Activated naive CD8-positive, alpha-beta T cell treated with anti-CD3 and anti-CD28 coated beads for 36 hours (primary cell): ENCODE measurements around the gene SLC6A12. TPM values are rescaled to one million over a fixed set of nuclear protein-coding genes. Genes with fewer than 3 reads are reported as not detected.
"Not testable (repeated sequence)": the region's sequence is repeated elsewhere in the genome, so short reads cannot be mapped to it uniquely, and the experiment has no call there.

Experiments used
- DNase-seq: peaks from one replicate; pipeline ENCODE4 v3.0.0; 2021
- H3K27ac Mint-ChIP-seq: one replicate; pipeline ENCODE4 v1.8.0; 2022; ENCODE audit warnings: mild to moderate bottlenecking, moderate library complexity, mixed read lengths
- H3K27me3 Mint-ChIP-seq: one replicate; pipeline ENCODE4 v1.8.0; 2022; ENCODE audit warnings: mild to moderate bottlenecking, mixed read lengths
- H3K36me3 Mint-ChIP-seq: one replicate; pipeline ENCODE4 v1.8.0; 2021; ENCODE audit warnings: mild to moderate bottlenecking, mixed read lengths
- H3K4me1 Mint-ChIP-seq: one replicate; pipeline ENCODE4 v1.8.0; 2021; ENCODE audit warnings: mixed read lengths
- H3K4me3 Mint-ChIP-seq: one replicate; pipeline ENCODE4 v1.8.0; 2022; ENCODE audit warnings: mild to moderate bottlenecking, moderate library complexity, mixed read lengths
- H3K9me3 Mint-ChIP-seq: one replicate; pipeline ENCODE4 v1.8.0; 2022; ENCODE audit warnings: mixed read lengths
- total RNA-seq, 2 experiments: library from RNA; stranded (reverse); gene quantifications; one replicate each; pipeline ENCODE4 v1.2.3, GENCODE V29; 2021

The SLC6A12 gene
- total RNA-seq, 2 experiments from 2014 or later, result not detected

- Mint-ChIP-seq H3K4me1 (no peaks in the 10 kb centered on the region), H3K9me3 (peaks cover 11% of the 10 kb centered on the region), H3K4me3 (no peak overlapping the region), H3K27me3 (no peaks in the 10 kb centered on the region), H3K27ac (no peak overlapping the region), H3K36me3 (peaks cover 4% of the 10 kb centered on the region)
- DNase-seq, result no peak
Measured at GRCh38 chr12:240566-240965, 26.6 kb upstream of the SLC6A12 start.

DNA sequence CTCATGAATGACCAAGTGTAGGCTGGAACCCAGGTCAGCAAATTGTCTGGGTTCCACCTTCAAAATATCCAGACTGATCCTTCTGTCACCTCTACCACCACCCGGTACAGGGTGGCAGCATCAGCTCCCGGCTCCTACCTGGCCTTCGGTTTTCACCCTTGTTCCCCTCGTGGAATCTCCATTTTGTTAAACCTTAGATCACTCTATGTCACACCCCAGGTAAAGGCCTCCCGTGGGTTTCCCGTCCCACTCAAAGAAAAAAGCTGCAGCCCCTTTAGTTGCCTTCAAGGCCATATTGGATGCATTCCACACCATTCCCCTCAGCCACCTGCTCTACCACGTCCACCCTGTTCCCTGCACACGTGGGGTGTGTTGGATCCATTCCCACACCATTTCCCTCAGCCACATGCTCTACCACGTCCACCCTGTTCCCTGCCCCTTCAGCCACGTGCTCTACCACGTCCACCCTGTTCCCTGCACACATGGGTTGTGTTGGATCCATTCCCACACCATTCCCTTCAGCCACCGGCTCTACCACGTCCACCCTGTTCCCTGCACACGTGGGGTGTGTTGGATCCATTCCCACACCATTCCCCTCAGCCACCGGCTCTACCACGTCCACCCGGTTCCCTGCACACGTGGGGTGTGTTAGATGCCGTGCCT, 24.9 kb upstream of the SLC6A12 start:
- Mint-ChIP-seq H3K4me3 (no peak overlapping the region), H3K36me3 (peaks cover 4% of the 10 kb centered on the region), H3K27me3 (no peaks in the 10 kb centered on the region), H3K27ac (no peak overlapping the region), H3K9me3 (peaks cover 16% of the 10 kb centered on the region), H3K4me1 (no peaks in the 10 kb centered on the region)
- no peak for DNase-seq

DNA sequence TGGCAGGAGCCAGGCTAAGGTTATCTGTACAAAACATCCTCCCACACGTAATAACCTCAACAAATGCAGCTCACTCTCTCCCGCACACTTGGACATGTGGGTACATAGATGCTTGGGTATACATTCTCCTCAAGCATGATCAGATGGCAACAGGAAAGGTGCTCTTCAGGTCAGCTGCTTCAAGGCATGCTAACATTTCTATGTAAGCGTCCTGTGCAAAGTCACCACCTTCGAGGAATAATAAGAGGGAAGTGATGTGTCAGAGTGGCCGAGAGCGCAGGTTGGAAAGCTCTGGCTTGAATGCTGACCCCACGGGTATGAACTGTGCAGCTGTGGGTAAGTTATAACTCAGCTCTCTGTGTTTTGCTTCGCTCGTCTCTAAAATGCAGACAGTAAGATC, 24.2 kb upstream of the SLC6A12 start:
- Mint-ChIP-seq H3K27ac (no peak overlapping the region), H3K4me1 (no peaks in the 10 kb centered on the region), H3K4me3 (no peak overlapping the region), H3K27me3 (no peaks in the 10 kb centered on the region), H3K36me3 (peaks cover 4% of the 10 kb centered on the region), H3K9me3 (peaks cover 16% of the 10 kb centered on the region)
- no peak for DNase-seq

DNA sequence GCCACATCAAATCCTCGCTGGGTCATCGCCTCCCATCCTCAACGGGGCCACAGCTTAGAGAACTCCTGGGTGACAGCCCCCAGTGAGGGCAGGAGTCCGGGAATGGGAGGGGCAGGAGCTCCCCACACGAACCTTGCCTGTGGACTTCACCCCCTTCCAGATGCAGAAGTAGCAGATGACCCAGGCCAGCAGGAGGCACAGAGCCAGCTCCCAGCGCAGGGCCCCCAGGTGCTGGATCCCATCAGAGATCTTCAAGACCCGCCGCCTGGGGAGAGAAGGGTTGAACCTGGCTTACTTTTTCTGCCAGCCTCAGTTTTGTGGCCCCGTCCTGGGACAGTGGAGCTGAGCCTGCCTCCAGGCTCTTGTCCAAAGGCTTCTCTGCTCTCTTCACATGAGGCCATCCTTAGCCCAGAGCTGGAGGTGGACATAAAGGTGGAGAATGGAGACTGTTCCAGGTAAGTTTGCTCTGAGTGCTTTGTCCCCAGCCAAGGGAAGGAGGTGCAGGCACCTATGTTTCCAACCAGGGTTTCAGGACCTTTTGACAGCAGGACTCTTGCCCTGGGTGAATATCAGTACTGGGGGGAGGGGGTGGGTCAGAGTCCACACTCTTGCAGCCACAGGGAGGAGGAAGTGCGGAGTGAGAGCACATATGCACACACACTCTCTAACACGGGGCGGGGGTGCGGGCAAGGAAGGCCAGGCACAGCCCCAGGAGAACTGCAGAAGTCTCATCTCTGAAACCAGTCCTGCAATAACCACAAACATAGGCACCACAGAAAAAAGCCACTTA, 23.3 kb upstream of the SLC6A12 start:
- H3K4me3 Mint-ChIP-seq, result no peak overlapping the region
- H3K9me3 Mint-ChIP-seq, result peaks cover 16% of the 10 kb centered on the region
- H3K36me3 Mint-ChIP-seq, result peaks cover 4% of the 10 kb centered on the region
- DNase-seq, result no peak
- H3K27ac Mint-ChIP-seq, result no peak overlapping the region
- H3K4me1 Mint-ChIP-seq, result no peaks in the 10 kb centered on the region
- no peaks in the 10 kb centered on the region for H3K27me3 Mint-ChIP-seq

GRCh38 chr12:236445-236844, 22.5 kb upstream of the SLC6A12 start:
- H3K36me3 Mint-ChIP-seq, result peaks cover 4% of the 10 kb centered on the region

DNA sequence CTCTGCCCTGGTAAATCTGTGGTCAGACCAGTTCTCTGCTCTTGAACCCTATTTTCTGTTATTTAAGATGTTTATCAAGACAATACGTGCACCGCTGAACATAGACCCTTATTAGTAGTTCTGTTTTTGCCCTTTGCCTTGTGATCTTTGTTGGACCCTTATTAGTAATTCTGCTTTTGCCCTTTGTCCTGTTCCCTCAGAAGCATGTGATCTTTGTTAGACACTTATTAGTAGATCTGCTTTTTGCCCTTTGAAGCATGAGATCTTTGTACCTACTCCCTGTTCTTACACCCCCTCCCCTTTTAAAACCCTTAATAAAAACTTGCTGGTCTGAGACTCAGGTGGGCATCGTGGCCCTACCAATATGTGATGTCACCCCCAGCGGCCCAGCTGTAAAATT, 22.0 kb upstream of the SLC6A12 start:
- peaks cover 16% of the 10 kb centered on the region for H3K9me3 Mint-ChIP-seq
- not testable (repeated sequence) for H3K4me1 Mint-ChIP-seq, DNase-seq, H3K27me3 Mint-ChIP-seq, H3K4me3 Mint-ChIP-seq, H3K36me3 Mint-ChIP-seq, H3K27ac Mint-ChIP-seq

More at GRCh38 chr12:236445-236844, 22.5 kb upstream of the SLC6A12 start:
- H3K9me3 Mint-ChIP-seq, result peaks cover 16% of the 10 kb centered on the region
- no peaks in the 10 kb centered on the region for H3K27me3 Mint-ChIP-seq
- H3K4me3 Mint-ChIP-seq, result no peak overlapping the region
- no peak overlapping the region for H3K27ac Mint-ChIP-seq
- no peak for DNase-seq
- H3K4me1 Mint-ChIP-seq, result no peaks in the 10 kb centered on the region

GRCh38 chr12:234891-235415, 21.0 kb upstream of the SLC6A12 start:
- H3K4me3 Mint-ChIP-seq, result no peak overlapping the region
- no peaks in the 10 kb centered on the region for H3K4me1 Mint-ChIP-seq
- no peak for DNase-seq
- no peaks in the 10 kb centered on the region for H3K27me3 Mint-ChIP-seq
- peaks cover 4% of the 10 kb centered on the region for H3K36me3 Mint-ChIP-seq
- H3K9me3 Mint-ChIP-seq, result peaks cover 16% of the 10 kb centered on the region
- no peak overlapping the region for H3K27ac Mint-ChIP-seq

GRCh38 chr12:234019-234418, 20.1 kb upstream of the SLC6A12 start:
- no peak overlapping the region for H3K27ac Mint-ChIP-seq
- DNase-seq, result no peak
- H3K4me1 Mint-ChIP-seq, result no peaks in the 10 kb centered on the region
- no peaks in the 10 kb centered on the region for H3K27me3 Mint-ChIP-seq
- peaks cover 4% of the 10 kb centered on the region for H3K36me3 Mint-ChIP-seq
- H3K4me3 Mint-ChIP-seq, result no peak overlapping the region
- H3K9me3 Mint-ChIP-seq, result peaks cover 16% of the 10 kb centered on the region

DNA sequence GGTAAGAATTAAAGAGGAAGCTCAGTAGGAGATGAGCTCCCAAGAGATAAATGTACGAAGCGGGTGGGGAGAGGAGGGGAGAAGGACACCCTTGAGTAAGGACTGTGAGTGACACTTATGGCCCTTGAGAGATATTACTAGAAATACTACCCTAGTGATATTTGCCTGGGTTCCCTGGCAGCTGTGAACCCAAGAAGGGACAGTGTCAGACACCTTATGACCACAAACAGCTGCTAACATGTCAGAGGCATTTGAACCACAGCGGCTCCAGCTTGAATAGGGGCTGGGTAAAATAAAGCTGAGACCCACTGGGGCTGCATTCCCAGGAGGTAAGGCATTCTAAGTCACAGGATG, 19.6 kb upstream of the SLC6A12 start:
- Mint-ChIP-seq H3K27ac (no peak overlapping the region), H3K27me3 (no peaks in the 10 kb centered on the region), H3K36me3 (peaks cover 4% of the 10 kb centered on the region), H3K4me1 (no peaks in the 10 kb centered on the region), H3K9me3 (peaks cover 16% of the 10 kb centered on the region), H3K4me3 (no peak overlapping the region)
- no peak for DNase-seq

DNA sequence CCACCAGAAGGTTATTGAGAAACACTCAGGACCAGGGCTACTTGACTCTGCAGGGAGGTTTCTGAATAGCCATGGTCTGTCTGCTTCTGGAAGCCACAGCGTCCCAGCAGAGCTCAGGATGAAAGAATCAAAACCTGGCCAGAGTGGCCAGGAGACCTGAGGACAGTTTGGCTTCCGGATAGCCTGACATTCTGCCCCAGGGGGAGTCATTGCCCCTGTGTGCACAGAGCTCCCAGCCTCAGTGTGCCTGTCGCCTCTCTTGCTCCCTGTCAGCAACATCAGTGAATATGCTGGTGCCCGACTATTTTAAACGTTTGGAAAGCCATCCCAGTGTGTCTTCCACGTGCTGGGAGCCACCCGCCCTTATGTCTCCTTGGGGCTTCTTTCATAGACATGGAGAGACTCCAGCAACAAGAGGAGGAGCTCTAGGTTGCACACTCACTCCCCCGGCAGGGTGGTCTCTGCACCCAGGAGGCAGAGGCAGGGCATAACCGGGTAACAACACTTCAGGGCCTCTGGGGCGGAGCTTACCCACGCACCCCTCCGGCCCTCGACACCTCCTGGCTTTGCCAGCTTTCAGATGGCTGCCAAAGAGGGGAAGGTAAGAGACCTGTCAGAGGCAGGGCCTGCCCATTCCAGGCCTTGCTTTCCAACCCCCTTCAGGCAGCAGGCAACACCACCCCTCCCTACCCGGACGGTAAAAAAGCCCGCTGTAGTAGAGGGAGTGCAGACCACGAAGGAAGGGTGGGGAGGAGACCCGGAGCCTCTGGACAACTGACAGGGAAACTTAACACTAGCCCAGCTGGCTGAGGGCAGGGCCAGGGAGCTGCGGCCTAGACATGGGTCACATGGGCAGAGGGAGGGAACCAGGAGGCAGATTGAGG, 19.0 kb upstream of the SLC6A12 start:
- H3K4me3 Mint-ChIP-seq, result no peak overlapping the region
- H3K4me1 Mint-ChIP-seq, result no peaks in the 10 kb centered on the region
- peaks cover 4% of the 10 kb centered on the region for H3K36me3 Mint-ChIP-seq
- H3K9me3 Mint-ChIP-seq, result peaks cover 16% of the 10 kb centered on the region
- H3K27ac Mint-ChIP-seq, result no peak overlapping the region
- no peak for DNase-seq
- no peaks in the 10 kb centered on the region for H3K27me3 Mint-ChIP-seq

GRCh38 chr12:230925-231671, 17.1 kb upstream of the SLC6A12 start:
- Mint-ChIP-seq H3K27ac (no peak overlapping the region), H3K27me3 (no peaks in the 10 kb centered on the region), H3K4me3 (no peak overlapping the region), H3K4me1 (no peaks in the 10 kb centered on the region), H3K9me3 (peaks cover 9% of the 10 kb centered on the region), H3K36me3 (peaks cover 2% of the 10 kb centered on the region)
- DNase-seq, result no peak

DNA sequence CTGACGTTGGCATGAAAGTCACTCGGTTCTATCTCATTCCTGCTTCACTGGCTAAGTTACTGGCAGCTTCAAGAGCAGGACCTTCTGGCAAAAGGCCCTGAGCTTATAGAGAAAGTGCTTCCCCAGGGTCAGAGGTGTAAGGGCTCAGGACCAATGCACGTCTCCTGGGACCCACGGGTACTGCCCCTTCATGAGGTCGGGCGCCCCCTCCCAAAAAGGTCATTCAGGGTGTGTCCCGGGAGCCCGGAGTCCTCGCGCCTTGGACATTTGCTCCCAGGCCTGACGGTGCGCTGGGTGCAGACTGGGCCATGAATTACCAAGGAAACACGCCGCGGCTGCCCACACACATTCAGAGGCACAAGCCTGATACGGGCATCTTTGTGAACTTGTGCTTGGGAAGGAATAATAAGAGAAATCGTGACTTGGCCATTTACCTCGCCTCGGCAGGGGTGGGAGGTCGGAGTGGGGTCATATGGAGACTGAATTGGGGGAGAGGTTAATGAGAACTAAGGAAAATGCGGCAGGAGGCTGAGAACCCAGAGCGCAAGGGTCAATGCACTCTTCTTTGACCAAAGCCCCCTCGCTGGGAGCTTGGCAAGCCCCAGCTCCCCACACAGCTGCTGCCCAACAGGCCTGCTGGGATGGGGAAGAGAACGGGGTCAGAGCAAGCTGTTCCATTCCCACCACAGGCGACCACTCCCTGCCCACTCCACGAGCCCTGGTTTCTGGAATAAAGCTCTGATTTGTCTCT, 15.7 kb upstream of the SLC6A12 start:
- Mint-ChIP-seq H3K27me3 (no peaks in the 10 kb centered on the region), H3K27ac (no peak overlapping the region), H3K9me3 (no peaks in the 10 kb centered on the region), H3K4me3 (no peak overlapping the region), H3K4me1 (no peaks in the 10 kb centered on the region), H3K36me3 (no peaks in the 10 kb centered on the region)
- DNase-seq, result no peak

- Mint-ChIP-seq H3K27me3 (no peaks in the 10 kb centered on the region), H3K4me1 (no peaks in the 10 kb centered on the region), H3K36me3 (no peaks in the 10 kb centered on the region), H3K9me3 (no peaks in the 10 kb centered on the region), H3K4me3 (no peak overlapping the region), H3K27ac (no peak overlapping the region)
- DNase-seq, result no peak
Measured at GRCh38 chr12:228846-229200, 14.9 kb upstream of the SLC6A12 start.
